Right hindlimb (tissue), 1 donor: ENCODE data around the gene WWOX.

ENCODE experiments used
- DNase-seq: peaks from one replicate; pipeline ENCODE4 v3.0.0-alpha.2; 2018

WWOX gene

GRCh38 chr16:78368121-78369102, 269.0 kb downstream of the WWOX start:
- DNase-seq, result no peak

GRCh38 chr16:78372277-78372676, 272.8 kb downstream of the WWOX start:
- DNase-seq, result no peak

- DNase-seq, result peak; percentile 46
Measured at GRCh38 chr16:78375055-78375679, 275.7 kb downstream of the WWOX start.

- no peak for DNase-seq
Measured at GRCh38 chr16:78376452-78376851, 277.0 kb downstream of the WWOX start.

- DNase-seq, result no peak
Measured at GRCh38 chr16:78377312-78377711, 277.9 kb downstream of the WWOX start.

- DNase-seq, result no peak
Measured at GRCh38 chr16:78381060-78381459, 281.6 kb downstream of the WWOX start.

- no peak for DNase-seq
Measured at GRCh38 chr16:78383118-78383517, 283.7 kb downstream of the WWOX start.

- no peak for DNase-seq
Measured at GRCh38 chr16:78385086-78385805, 285.8 kb downstream of the WWOX start.

- peak; percentile 78 for DNase-seq
Measured at GRCh38 chr16:78386557-78387324, 287.3 kb downstream of the WWOX start.

GRCh38 chr16:78389009-78389498, 289.6 kb downstream of the WWOX start:
- no peak for DNase-seq

- peak; percentile 43 for DNase-seq
Measured at GRCh38 chr16:78390092-78390491, 290.6 kb downstream of the WWOX start.

GRCh38 chr16:78390508-78391324, 291.3 kb downstream of the WWOX start:
- peak; percentile 40 for DNase-seq

- peak; percentile 57 for DNase-seq
Measured at GRCh38 chr16:78392585-78393195, 293.2 kb downstream of the WWOX start.

GRCh38 chr16:78395035-78395434, 295.6 kb downstream of the WWOX start:
- no peak for DNase-seq

GRCh38 chr16:78396046-78396445, 296.6 kb downstream of the WWOX start:
- DNase-seq, result no peak

GRCh38 chr16:78396673-78397072, 297.2 kb downstream of the WWOX start:
- DNase-seq, result no peak

GRCh38 chr16:78399384-78399783, 299.9 kb downstream of the WWOX start:
- no peak for DNase-seq

- no peak for DNase-seq
Measured at GRCh38 chr16:78402833-78403232, 303.4 kb downstream of the WWOX start.

- DNase-seq, result no peak
Measured at GRCh38 chr16:78405040-78405439, 305.6 kb downstream of the WWOX start.

GRCh38 chr16:78405833-78406232, 306.4 kb downstream of the WWOX start:
- DNase-seq, result no peak

- DNase-seq, result no peak
Measured at GRCh38 chr16:78407191-78407590, 307.7 kb downstream of the WWOX start.
